Muscle of back (tissue), 11 donors: Measurements from ENCODE around the gene OLFML2A. TPM values are rescaled to one million over a fixed set of nuclear protein-coding genes. Genes with fewer than 3 reads are reported as not detected.

Source experiments
- DNase-seq, 3 donors: peaks; one replicate each; pipeline versions ENCODE4 v3.0.0 to v3.0.0-alpha.2; 2013
- polyA plus RNA-seq, 10 donors: library from polyadenylated mRNA; unstranded; fragments of 120-200 nt; gene quantifications; one replicate each; pipeline ENCODE4 v1.2.1, GENCODE V29; 2013; ENCODE audit not compliant: insufficient read length in 10 of 10

OLFML2A gene
- polyA plus RNA-seq, 10 donors: 124 to 166 (median 140) TPM

DNA sequence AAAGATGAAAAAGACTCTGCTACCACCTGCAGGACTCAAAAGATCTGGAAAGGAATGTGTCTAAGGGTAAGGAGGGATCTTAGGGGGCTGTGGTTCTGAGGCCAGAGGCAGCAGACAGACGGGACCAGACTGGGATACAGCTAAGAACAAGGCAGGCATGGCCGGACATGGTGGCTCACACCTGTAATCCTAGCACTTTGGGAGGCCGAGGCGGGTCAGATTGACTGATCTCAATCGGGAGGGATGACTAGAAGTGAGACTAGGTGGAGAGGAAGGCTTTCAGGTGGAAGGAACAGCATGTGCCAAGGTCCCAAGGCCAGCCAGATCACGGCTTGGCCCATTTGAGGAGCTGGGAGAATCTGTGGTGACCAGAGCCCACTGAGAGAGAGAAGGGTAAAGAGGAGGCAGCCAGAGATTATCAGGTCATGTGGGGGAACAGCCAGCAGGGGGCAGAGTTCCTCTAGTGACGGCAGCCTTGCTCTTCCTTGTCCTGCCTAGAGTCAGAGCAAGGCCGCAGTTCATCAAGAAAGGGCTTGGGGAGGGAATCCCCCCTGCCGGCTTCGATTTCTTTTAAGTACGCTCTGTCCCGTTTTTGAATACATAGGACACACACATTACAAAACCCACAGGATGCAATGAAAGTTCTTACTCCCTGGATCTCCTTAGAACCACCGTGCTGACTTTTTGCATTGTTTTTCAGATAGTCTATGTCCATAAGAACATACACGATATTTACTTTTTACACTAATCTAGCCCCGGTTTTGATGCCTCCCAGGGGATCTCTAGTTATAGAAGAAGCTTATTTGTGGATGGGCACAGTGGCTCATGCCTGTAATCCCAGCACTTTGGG, 2.6 kb upstream of the OLFML2A start:
- peak; percentile 77 to 91 (median 88) for DNase-seq

DNA sequence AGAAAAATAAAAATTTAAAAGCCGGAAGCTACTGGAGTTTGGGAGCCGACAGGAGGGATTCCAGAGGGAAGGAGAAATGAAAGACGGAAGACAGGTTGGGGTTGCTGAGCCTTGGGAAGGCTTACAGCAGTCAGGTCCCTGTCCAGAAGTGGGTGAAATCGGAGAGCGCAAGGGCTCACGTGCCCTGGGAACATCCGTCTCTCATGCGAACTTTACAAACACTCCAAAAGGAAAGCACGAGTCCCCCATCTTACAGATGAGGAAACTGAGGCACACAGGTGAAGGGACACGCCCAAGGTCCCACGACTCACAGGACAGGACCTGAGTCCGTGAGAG, 347 bp upstream of the OLFML2A start:
- DNase-seq: peak in 1 of 3 donors; percentile 57

- DNase-seq: no peak
Observed at GRCh38 chr9:124778575-124779367, 1.8 kb downstream of the OLFML2A start.

DNA sequence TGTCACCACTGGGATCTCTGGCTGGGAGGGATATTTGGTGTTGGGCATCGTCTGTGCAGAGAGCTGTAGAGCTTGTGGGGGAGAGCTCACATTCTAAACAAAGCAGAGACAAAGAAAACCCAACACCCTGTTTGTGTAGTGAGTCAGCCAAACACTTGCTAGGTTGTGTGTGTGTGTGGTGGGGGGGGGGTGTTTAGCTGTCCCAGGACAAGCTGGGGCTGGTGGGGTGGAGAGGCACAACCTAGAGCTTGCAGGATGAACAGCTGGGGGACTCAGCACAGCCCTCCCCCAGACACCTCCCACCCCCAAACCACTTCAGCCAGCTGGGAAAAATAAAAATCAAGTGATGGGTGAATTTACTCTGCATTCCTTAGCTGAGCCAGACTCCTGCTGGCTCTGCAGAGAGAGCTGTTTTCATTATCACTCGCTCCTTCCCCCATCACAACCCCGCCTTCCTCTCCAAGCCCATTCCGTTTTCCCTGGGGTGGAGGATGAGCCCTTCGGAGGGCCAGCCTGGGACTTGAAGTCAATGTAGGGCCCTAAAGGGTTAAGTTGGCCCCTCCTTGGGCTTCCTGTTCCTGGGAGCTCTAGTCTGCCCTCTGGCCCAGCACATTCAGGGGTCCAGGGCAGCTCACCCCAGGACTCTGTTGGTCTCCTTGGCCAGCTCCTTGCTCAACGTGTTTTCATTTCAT, 2.6 kb downstream of the OLFML2A start:
- peak in 2 of 3 donors; percentile 78 to 89 for DNase-seq

- peak in 1 of 3 donors; percentile 52 for DNase-seq
Observed at GRCh38 chr9:124780060-124780756, 3.3 kb downstream of the OLFML2A start.

DNA sequence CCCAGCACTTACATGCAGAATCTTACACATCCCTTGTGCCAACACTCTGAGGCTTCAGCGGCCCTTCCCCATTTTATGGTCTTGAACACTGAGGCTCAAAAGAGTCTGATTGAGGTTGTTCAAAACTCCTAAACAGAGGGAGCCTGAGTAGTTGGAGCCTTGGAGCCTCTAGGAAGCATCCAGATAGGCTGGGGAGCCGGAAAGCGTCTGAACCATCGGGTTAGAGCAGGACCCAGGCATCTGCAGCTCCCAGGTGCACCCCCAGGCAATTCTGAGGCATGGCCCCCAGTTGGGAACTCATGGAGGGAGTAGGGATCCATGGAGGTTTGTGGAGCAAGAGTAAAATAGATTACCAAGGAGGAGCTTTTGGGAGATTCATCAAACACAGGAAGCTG, 3.8 kb downstream of the OLFML2A start:
- DNase-seq: no peak

- no peak for DNase-seq
Observed at GRCh38 chr9:124781967-124782660, 5.2 kb downstream of the OLFML2A start.

DNA sequence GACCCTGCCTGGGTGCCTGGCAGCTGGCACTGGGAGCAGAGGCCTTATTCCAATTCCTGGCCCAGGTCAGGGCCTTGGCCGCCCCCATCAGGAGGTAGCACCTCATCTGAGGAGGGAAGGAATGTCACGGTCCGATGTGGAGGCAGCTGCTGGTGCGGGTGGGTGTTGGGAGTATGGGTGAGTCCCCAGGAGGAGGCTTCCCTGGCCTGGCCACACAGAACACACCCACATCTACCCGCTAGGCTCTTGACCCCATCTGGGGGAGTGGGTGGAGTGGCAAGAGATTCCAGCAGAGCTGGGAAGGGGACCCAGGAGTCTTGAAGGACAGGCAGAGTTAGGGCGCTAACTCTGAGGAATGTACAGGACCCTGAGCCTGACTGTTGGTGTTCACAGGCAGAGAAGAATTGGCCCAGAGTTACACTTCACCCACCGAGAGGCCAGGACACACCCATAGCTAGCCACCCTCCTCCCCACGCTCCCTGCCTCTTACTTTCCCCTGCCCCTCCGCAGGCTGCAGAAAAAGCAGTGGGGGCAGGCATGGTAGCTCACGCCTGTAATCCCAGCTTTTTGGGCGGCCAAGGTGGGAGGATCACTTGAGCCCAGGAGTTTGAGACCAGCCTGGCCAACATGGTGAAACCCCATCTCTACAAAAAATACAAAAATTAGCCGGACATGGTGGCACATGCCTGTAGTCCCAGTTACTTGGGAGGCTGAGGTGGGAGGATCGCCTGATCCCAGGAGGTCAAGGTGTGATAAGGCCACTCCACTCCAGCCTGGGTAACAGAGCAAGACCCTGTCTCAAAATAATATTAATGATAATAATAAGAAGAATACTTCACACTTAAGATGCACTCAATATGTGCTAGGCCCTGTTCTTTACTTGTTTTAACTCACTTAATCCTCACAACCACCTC, 6.0 kb downstream of the OLFML2A start:
- DNase-seq: no peak

DNA sequence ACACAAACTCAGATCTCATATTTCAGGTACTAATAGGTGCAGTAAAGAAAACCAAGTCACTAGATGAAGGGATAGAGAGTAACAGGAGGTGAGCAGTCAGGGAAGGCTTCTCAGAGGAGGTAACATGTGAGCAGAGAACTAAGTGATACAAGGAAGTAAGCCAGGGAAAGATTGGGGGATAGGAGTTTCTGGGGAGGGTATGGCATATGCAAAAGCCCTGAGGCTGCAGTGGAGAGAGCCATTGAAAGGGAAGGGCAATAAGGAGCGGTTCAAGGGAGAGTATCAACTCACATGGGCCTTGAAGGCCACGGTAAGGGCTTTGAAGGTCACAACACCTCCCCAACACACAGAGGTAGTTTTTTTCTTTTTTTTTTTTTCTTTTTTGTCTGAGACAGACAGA, 6.9 kb downstream of the OLFML2A start:
- no peak for DNase-seq

DNA sequence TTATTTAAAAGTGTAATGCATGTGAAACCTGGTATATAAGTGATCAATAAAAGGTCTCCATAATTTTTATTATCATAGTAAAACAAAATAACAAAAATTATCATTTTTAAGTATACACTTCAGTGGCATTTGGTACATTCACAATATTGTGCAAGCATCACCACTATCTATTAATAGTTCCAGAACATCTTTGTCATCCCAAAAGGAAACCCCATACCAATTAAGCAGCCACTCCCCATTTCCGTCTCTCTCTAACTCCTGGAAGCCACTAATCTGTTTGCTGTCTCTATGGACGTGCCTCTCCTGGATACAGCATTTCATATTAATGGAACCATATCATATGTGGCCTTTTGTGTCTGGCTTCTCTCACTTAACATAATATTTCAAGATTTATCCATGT, 7.6 kb downstream of the OLFML2A start:
- DNase-seq: peak in 1 of 3 donors; percentile 69

DNA sequence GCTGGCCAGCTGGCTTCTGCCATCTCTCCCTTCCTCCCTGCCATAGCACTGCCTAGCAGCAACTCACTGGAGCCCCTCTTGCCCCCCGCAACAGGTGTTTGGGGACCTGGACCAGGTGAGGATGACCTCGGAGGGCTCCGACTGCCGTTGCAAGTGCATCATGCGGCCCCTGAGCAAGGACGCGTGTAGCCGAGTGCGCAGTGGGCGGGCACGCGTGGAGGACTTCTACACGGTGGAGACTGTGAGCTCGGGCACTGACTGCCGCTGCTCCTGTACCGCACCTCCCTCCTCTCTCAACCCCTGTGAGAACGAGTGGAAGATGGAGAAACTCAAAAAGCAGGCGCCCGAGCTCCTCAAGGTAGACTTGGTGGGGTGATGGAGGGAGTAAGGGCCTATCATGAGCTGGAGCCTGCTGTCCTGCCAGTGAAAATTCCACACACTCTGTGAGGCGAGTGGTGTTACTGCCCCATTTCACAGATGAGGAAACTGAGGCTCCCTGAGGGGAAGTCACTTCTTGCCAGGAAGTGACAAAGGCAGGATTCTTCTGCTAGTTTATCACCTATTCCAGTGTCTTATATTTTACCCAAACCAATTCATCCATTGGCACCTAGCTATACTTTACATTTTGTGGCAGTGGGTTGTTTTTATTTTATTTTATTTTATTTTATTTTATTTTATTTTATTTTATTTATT, 10.1 kb downstream of the OLFML2A start:
- DNase-seq: no peak

GRCh38 chr9:124788542-124789217, 11.7 kb downstream of the OLFML2A start:
- no peak for DNase-seq

DNA sequence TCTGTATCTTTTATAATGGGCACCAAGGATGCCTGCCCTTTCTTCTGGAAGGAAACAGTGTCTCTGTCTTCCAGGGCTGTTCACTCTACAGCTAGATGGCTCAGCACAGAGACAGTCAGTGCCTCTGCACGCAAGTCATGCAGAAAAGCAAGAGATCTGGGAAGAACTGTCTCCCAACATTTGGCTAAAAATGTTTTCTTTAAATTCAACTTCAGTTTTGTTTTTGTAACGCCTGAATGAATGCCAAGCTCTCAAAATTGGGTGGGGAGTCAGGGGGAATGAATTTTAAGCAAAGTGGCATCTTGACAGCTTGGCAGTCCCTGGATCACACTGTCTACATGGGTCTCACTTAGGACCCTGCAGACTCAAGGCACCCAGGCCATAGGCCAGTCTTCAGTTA, 12.6 kb downstream of the OLFML2A start:
- DNase-seq: no peak

GRCh38 chr9:124790301-124790700, 13.4 kb downstream of the OLFML2A start:
- DNase-seq: no peak

GRCh38 chr9:124790801-124791505, 14.0 kb downstream of the OLFML2A start:
- no peak for DNase-seq

- no peak for DNase-seq
Observed at GRCh38 chr9:124792257-124793014, 15.5 kb downstream of the OLFML2A start.

GRCh38 chr9:124793015-124793541, 16.1 kb downstream of the OLFML2A start:
- peak in 1 of 3 donors; percentile 76 for DNase-seq
